ENCODE data around the gene WRAP53.

GRCh38 chr17:7640783-7641182 lies 47.5 kb upstream of the WRAP53 start:
- TF ChIP-seq EZH2 (IDR thresholded peaks at IDR 0.05; ENCODE audit: borderline replicate concordance, low read length) (no peak), CTCF (IDR thresholded peaks at IDR 0.05; ENCODE audit: low read length) (no peak)

Data from OCI-LY1 (cell line).